ENCODE data around the gene CLDN8.

CLDN8 gene

GRCh38 chr21:30194701-30195299 lies 21.1 kb downstream of the CLDN8 start:
- DNase-seq, result no peak

GRCh38 chr21:30193201-30193600 lies 22.7 kb downstream of the CLDN8 start:
- no peak for DNase-seq

GRCh38 chr21:30190554-30190953 lies 25.3 kb downstream of the CLDN8 start:
- no peak for DNase-seq

- DNase-seq, result no peak
These were observed 26.1 kb downstream of the CLDN8 start for GRCh38 chr21:30189773-30190172.

DNA sequence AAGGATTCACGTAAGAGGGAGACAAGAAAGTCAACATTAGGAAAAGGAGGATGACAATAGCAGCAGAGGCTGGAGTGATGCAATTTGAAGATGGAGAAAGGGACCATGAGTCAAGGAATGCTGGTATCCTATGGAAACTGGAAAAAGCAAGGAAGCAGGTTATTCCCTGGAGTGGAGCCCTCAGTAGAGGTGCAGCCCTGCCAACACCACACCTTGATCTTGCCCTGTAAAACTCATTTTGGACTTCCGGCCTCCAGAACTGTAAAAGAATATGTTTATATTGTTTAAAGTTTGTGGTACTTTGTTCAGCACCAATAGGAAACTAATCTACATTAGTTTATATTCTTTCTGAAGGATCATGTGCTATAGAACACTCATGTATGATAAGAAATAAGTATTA lies 29.7 kb downstream of the CLDN8 start:
- no peak for DNase-seq

DNA sequence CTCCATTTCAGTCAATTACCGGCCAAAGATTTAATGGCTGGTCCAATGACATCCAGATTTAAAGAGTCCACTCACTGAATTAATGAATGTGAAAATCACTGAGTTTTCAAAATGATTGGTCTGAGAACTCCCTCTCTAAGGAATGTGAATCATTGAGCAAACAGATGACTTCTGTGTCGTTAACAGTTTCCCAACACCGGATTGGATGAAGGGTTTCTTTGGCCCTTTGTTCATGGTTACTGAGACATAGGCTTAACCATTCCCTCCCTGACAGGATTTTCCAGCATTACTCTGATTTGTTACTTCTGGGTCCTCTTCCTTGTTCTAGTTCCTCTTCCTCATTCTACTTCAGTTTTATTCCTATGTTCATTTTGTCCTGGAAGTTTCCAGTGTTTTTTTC lies 47.8 kb downstream of the CLDN8 start:
- DNase-seq, result no peak

GRCh38 chr21:30166705-30167104 lies 49.2 kb downstream of the CLDN8 start, which contains the start of gene CLDN17:
TSS of gene CLDN17 (minus strand) at chr21:30166805. CDS start at chr21:30166617, 188 bp downstream.
- DNase-seq, result no peak

- DNase-seq, result no peak
These were observed 49.7 kb downstream of the CLDN8 start for GRCh38 chr21:30166171-30166570.

DNA sequence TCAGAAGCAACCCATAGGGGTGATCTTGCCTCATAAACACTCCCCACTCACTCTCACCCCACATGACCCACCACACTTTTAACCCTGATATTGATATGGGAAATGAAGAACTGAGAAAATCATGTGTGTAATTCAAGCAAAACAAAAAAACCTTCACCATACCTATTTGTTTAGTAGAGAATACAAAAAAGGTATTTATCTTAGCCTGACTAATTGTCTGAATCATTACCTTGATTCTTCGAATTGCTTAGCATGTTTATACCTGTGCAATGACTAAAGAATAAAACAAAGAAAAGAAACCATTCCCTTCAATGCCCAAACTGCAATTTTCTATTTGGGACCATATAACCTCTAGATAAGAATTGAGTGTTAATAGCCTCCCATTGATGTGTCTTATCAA lies 51.1 kb downstream of the CLDN8 start:
- no peak for DNase-seq
